Left lung (tissue), 10 donors: ENCODE data around the gene NLRP10. TPM values are rescaled to one million over a fixed set of nuclear protein-coding genes. Genes with fewer than 3 reads are reported as not detected.

ENCODE experiments used
- ATAC-seq: fragments of 200-7000 bp; cut with Tn5 transposase; one replicate; pipeline ENCODE4 v1.9.1; 2020; ENCODE audit warnings: moderate library complexity
- DNase-seq, 4 donors: peaks; one replicate each; pipeline ENCODE4 v3.0.0-alpha.2; 2013 to 2020
- H3K27ac ChIP-seq, 2 donors: fragments of 200-600 bp; sonication (generic) in 1 of 2; one replicate each; pipeline versions ENCODE4 v1.5.0 to v1.8.0; 2020 to 2021
- H3K27me3 ChIP-seq, 2 donors: fragments of 200-600 bp; sonication (generic) in 1 of 2; one replicate each; pipeline versions ENCODE4 v1.5.0 to v1.8.0; 2020 to 2021
- H3K36me3 ChIP-seq, 2 donors: fragments of 200-600 bp; sonication (generic) in 1 of 2; one replicate each; pipeline versions ENCODE4 v1.5.0 to v1.8.0; 2020 to 2021
- H3K4me1 ChIP-seq, 2 donors: fragments of 200-600 bp; one replicate each; pipeline ENCODE4 v1.8.0; 2021
- H3K4me3 ChIP-seq, 2 donors: fragments of 200-600 bp; sonication (generic) in 1 of 2; one replicate each; pipeline versions ENCODE4 v1.5.0 to v1.8.0; 2020 to 2021; ENCODE audit warnings: mild to moderate bottlenecking in 1 of 2
- H3K9me3 ChIP-seq, 2 donors: fragments of 200-600 bp; sonication (generic) in 1 of 2; one replicate each; pipeline versions ENCODE4 v1.5.0 to v1.8.0; 2020 to 2021
- CTCF ChIP-seq, 2 donors: fragments of 200-600 bp; sonication (generic) in 1 of 2; IDR thresholded peaks; one replicate each; pipeline versions ENCODE4 v1.5.0 to v1.8.0; 2021; ENCODE audit warnings: antibody characterized with exemption in 2 of 2
- intact Hi-C, 2 donors: fragments of 100-400 bp; cut with DNase I; formaldehyde crosslinking; loops; one replicate each; pipeline versions ENCODE4 v1.11.2 to v1.14.2; 2022
- polyA plus RNA-seq, 6 donors: library from polyadenylated mRNA; unstranded; fragments of 120-200 nt; gene quantifications; one replicate each; pipeline ENCODE4 v1.2.1, GENCODE V29; 2013; ENCODE audit not compliant: insufficient read length in 6 of 6
- total RNA-seq, 2 donors: library from RNA; stranded (reverse); fragmentation: NEBNext Ultra II Directional; extraction: Animal tissue kit (Norgen Biotek cat#: 25700); gene quantifications; one replicate each; pipeline ENCODE4 v1.2.1, GENCODE V29; 2021
- donor health status: DM: no; HTN: yes; CAD: no.
- donor health status: DM: no; HTN: no; CAD: no.

NLRP10 gene
- total and polyA plus RNA-seq, 8 donors, result not detected

GRCh38 chr11:7968686-7969085 is 3.4 kb upstream of the NLRP10 start:
- intact Hi-C loops, result no loop called here
- no peak for TF ChIP-seq CTCF (IDR thresholded peaks at IDR 0.05)
- Histone ChIP-seq H3K27me3 (no peaks in the 10 kb centered on the region), H3K27ac (no peak overlapping the region), H3K9me3 (no peaks in the 10 kb centered on the region), H3K4me1 (no peaks in the 10 kb centered on the region), H3K4me3 (no peak overlapping the region), H3K36me3 (no peaks in the 10 kb centered on the region)
- ATAC-seq (no peak), DNase-seq (no peak)

- Histone ChIP-seq H3K36me3 (no peaks in the 10 kb centered on the region), H3K4me1 (no peaks in the 10 kb centered on the region), H3K9me3 (no peaks in the 10 kb centered on the region), H3K4me3 (no peak overlapping the region), H3K27ac (no peak overlapping the region), H3K27me3 (no peaks in the 10 kb centered on the region)
- TF ChIP-seq CTCF (IDR thresholded peaks at IDR 0.05), result no peak
- intact Hi-C loops, result no loop called here
- ATAC-seq (no peak), DNase-seq (no peak)
Observed at GRCh38 chr11:7967826-7968225, 2.6 kb upstream of the NLRP10 start.

GRCh38 chr11:7967097-7967496 is 1.9 kb upstream of the NLRP10 start:
- Histone ChIP-seq H3K27ac (no peak overlapping the region), H3K36me3 (no peaks in the 10 kb centered on the region), H3K27me3 (no peaks in the 10 kb centered on the region), H3K9me3 (no peaks in the 10 kb centered on the region), H3K4me3 (no peak overlapping the region), H3K4me1 (no peaks in the 10 kb centered on the region)
- ATAC-seq, result no peak
- no peak for TF ChIP-seq CTCF (IDR thresholded peaks at IDR 0.05)
- no peak for DNase-seq
- intact Hi-C loops, result no loop called here

- Histone ChIP-seq H3K27ac (no peak overlapping the region), H3K4me3 (no peak overlapping the region), H3K27me3 (peaks cover 0 to 7% of the 10 kb centered on the region in 2 donors), H3K4me1 (no peaks in the 10 kb centered on the region), H3K36me3 (no peaks in the 10 kb centered on the region), H3K9me3 (no peaks in the 10 kb centered on the region)
- ATAC-seq (no peak), DNase-seq (no peak)
- intact Hi-C loops, result no loop called here
- TF ChIP-seq CTCF (IDR thresholded peaks at IDR 0.05), result no peak
Observed at GRCh38 chr11:7964873-7965272, 374 bp downstream of the NLRP10 start.

- no peaks in the 10 kb centered on the region for H3K4me1 ChIP-seq
- H3K4me3 ChIP-seq, result no peak overlapping the region
- no peak for TF ChIP-seq CTCF (IDR thresholded peaks at IDR 0.05)
- no peak overlapping the region for H3K27ac ChIP-seq
- H3K36me3 ChIP-seq, result no peaks in the 10 kb centered on the region
- no peaks in the 10 kb centered on the region for H3K9me3 ChIP-seq
- intact Hi-C loops, result no loop called here
- DNase-seq (no peak), ATAC-seq (no peak)
- H3K27me3 ChIP-seq, result peaks cover 0 to 7% of the 10 kb centered on the region in 2 donors
Observed at GRCh38 chr11:7964261-7964660, 986 bp downstream of the NLRP10 start.
